Left ventricle myocardium inferior (tissue), 1 donor: Measurements from ENCODE around the gene RBP3. TPM values are rescaled to one million over a fixed set of nuclear protein-coding genes. Genes with fewer than 3 reads are reported as not detected.

Experiments
- DNase-seq: peaks from one replicate; pipeline ENCODE4 v3.0.0-alpha.2; 2020
- H3K27ac ChIP-seq: fragments of 200-600 bp; replicated peaks from 2 replicates; pipeline ENCODE4 v1.8.0; 2021
- H3K27me3 ChIP-seq: fragments of 200-600 bp; 2 replicates; pipeline ENCODE4 v1.8.0; 2021; ENCODE audit warnings: low read depth
- H3K36me3 ChIP-seq: fragments of 200-600 bp; 2 replicates; pipeline ENCODE4 v1.8.0; 2021
- H3K4me1 ChIP-seq: fragments of 200-600 bp; 2 replicates; pipeline ENCODE4 v1.8.0; 2021
- H3K4me3 ChIP-seq: fragments of 200-600 bp; 2 replicates; pipeline ENCODE4 v1.8.0; 2021; ENCODE audit warnings: mild to moderate bottlenecking, moderate library complexity
- H3K9me3 ChIP-seq: fragments of 200-600 bp; replicated peaks from 2 replicates; pipeline ENCODE4 v1.8.0; 2021
- CTCF ChIP-seq: fragments of 200-600 bp; IDR thresholded peaks from 2 replicates; pipeline ENCODE4 v1.8.0; 2021; ENCODE audit warnings: antibody characterized with exemption, mild to moderate bottlenecking, borderline replicate concordance
- intact Hi-C: fragments of 100-400 bp; cut with micrococcal nuclease; formaldehyde crosslinking; loops from one replicate; pipeline ENCODE4 v1.11.0; 2022
- long read RNA-seq: library from polyadenylated mRNA; unstranded; transcript quantifications from one replicate; pipeline ENCODE4 v2.0.0, GENCODE V29; 2021
- total RNA-seq: library from RNA; stranded (reverse); fragmentation: NEBNext Ultra II Directional; extraction: Animal tissue kit (Norgen Biotek cat#: 25700); gene quantifications from one replicate; pipeline ENCODE4 v1.2.1, GENCODE V29; 2021
- donor health status: DM: no; HTN: yes; CAD: no; lungs with severe emphysema.

RBP3 gene
- not detected for total RNA-seq
- long read RNA-seq: 0 reads

DNA sequence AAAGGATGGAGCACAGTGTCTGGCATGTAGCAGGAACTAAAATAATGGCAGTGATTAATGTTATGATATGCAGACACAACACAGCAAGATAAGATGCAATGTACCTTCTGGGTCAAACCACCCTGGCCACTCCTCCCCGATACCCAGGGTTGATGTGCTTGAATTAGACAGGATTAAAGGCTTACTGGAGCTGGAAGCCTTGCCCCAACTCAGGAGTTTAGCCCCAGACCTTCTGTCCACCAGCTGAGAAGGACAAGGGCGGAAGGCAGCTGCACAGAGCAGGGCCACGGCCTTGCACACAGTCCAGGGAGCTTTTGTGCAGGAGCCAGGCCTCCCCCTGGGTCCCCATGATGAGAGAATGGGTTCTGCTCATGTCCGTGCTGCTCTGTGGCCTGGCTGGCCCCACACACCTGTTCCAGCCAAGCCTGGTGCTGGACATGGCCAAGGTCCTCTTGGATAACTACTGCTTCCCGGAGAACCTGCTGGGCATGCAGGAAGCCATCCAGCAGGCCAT is at the start of gene RBP3:
Gene RBP3, plus strand, starts transcription at position 226 of the 514 bp plus-strand sequence. Its CDS starts 122 bp downstream, at position 348.
- Histone ChIP-seq H3K27me3 (peaks cover 11% of the 10 kb centered on the region), H3K9me3 (no peaks in the 10 kb centered on the region), H3K27ac (no peak within 1 kb of the TSS), H3K4me3 (no peak within 1 kb of the TSS), H3K4me1 (no peaks in the 10 kb centered on the region), H3K36me3 (no peaks in the 10 kb centered on the region)
- no peak for DNase-seq
- intact Hi-C loops: no loop called here
- no peak for TF ChIP-seq CTCF

DNA sequence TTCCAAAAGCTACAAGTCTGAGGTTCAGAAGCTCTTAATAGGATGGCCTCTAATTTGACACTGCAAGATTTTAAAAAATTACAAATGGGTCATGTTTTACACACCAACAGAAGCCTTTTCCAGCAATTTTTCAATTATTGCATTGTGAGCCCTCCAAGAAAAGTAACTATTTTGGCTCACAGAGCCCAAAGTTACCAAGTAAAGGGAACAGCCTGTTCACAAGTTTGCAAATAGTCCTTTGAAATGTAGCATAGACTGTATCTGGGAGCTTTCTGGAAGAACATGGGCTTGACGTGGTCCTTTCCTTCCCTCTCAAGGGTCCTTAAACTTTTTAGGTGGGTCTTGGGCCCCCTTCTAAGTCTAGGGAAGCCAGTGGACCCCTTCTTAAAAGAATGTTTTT is 49.4 kb upstream of the RBP3 start:
- DNase-seq: no peak
- Histone ChIP-seq H3K4me3 (no peak overlapping the region), H3K36me3 (no peaks in the 10 kb centered on the region), H3K4me1 (peaks cover 17% of the 10 kb centered on the region), H3K9me3 (no peaks in the 10 kb centered on the region), H3K27ac (no peak overlapping the region), H3K27me3 (peaks cover 78% of the 10 kb centered on the region)
- TF ChIP-seq CTCF: no peak
- intact Hi-C loops: no loop called here

GRCh38 chr10:47299611-47300428 is 48.3 kb upstream of the RBP3 start, which contains the start of gene GDF10:
TSS of gene GDF10 (plus strand) at chr10:47300197. CDS start at chr10:47300652, 455 bp downstream.
- peak within 1 kb of the TSS; percentile 62 for H3K4me3 ChIP-seq
- H3K36me3 ChIP-seq: no peaks in the 10 kb centered on the region
- DNase-seq: no peak
- no peak for TF ChIP-seq CTCF
- no peak within 1 kb of the TSS for H3K27ac ChIP-seq
- H3K4me1 ChIP-seq: peaks cover 17% of the 10 kb centered on the region
- H3K9me3 ChIP-seq: no peaks in the 10 kb centered on the region
- intact Hi-C loops: no loop called here
- H3K27me3 ChIP-seq: peaks cover 83% of the 10 kb centered on the region

DNA sequence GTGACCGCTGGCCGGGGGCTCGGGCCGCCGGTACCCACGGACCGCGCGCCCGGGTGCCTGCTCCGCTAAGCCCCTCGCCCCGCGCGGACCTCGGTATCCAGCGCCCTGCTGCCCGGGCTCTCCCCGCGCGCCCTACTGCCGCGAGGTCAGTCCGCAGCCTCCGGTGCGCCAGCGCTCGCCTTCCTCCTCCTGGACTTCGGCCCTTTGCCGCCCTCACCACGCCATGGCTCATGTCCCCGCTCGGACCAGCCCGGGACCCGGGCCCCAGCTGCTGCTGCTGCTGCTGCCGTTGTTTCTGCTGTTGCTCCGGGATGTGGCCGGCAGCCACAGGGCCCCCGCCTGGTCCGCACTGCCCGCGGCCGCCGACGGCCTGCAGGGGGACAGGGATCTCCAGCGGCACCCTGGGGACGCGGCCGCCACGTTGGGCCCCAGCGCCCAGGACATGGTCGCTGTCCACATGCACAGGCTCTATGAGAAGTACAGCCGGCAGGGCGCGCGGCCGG is 47.7 kb upstream of the RBP3 start:
- Histone ChIP-seq H3K27ac (no peak overlapping the region), H3K4me1 (peaks cover 17% of the 10 kb centered on the region), H3K36me3 (no peaks in the 10 kb centered on the region), H3K27me3 (peaks cover 83% of the 10 kb centered on the region), H3K4me3 (peak overlapping the region; percentile 62), H3K9me3 (no peaks in the 10 kb centered on the region)
- DNase-seq: no peak
- intact Hi-C loops: no loop called here
- peak; percentile 29 for TF ChIP-seq CTCF

DNA sequence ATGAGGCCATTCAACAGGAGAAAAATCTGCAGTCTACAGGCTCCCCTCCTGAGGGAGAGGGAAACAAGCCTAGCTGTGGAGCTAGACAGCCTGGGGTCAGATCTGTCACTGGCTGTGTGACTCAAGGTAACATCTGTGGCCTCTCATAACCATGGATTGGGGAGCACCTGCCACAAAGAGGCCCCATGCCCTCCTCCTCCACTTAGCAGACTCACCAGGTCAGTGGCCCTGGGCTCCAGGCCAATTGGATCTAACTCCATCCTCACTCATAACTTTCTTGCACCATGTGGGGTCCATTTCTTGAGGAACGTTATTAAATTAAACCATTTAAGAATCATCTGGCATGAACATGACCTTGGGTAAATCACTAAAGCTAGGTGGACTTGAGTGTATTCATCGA is 46.3 kb upstream of the RBP3 start:
- peaks cover 87% of the 10 kb centered on the region for H3K27me3 ChIP-seq
- intact Hi-C loops: no loop called here
- H3K4me3 ChIP-seq: no peak overlapping the region
- peaks cover 17% of the 10 kb centered on the region for H3K4me1 ChIP-seq
- no peak for TF ChIP-seq CTCF
- no peak for DNase-seq
- H3K9me3 ChIP-seq: no peaks in the 10 kb centered on the region
- H3K27ac ChIP-seq: no peak overlapping the region
- no peaks in the 10 kb centered on the region for H3K36me3 ChIP-seq
